Central memory CD8-positive, alpha-beta T cell (primary cell): ENCODE measurements around the gene FAM53B.
A peak's percentile ranks its signal among the peaks of the same experiment; 100 is the strongest.

Experiments used
- ATAC-seq: fragments of 150-1000 bp; cut with Tn5 transposase; replicated peaks from 2 replicates; pipeline ENCODE4 v1.10.0; 2022; ENCODE audit warnings: mild to moderate bottlenecking, moderate FRiP score, moderate number of reproducible peaks; ENCODE audit not compliant: poor library complexity, severe bottlenecking; ENCODE audit errors: extremely low read depth
- DNase-seq, 2 donors: peaks; one replicate each; pipeline ENCODE4 v3.0.0; 2021; ENCODE audit warnings: low spot score in 2 of 2
- H3K27ac Mint-ChIP-seq: one replicate; pipeline ENCODE4 v1.8.0; 2022; ENCODE audit warnings: low read depth, mild to moderate bottlenecking, moderate library complexity, mixed read lengths
- H3K27me3 Mint-ChIP-seq: one replicate; pipeline ENCODE4 v1.8.0; 2022; ENCODE audit warnings: mixed read lengths
- H3K36me3 Mint-ChIP-seq: one replicate; pipeline ENCODE4 v1.8.0; 2022; ENCODE audit warnings: mild to moderate bottlenecking, moderate library complexity, mixed read lengths; ENCODE audit not compliant: insufficient read depth
- H3K4me1 Mint-ChIP-seq: one replicate; pipeline ENCODE4 v1.8.0; 2022; ENCODE audit warnings: mixed read lengths
- H3K4me3 Mint-ChIP-seq: one replicate; pipeline ENCODE4 v1.8.0; 2022; ENCODE audit warnings: mild to moderate bottlenecking, moderate library complexity, mixed read lengths
- H3K9me3 Mint-ChIP-seq: one replicate; pipeline ENCODE4 v1.8.0; 2022; ENCODE audit warnings: mixed read lengths

Gene FAM53B

DNA sequence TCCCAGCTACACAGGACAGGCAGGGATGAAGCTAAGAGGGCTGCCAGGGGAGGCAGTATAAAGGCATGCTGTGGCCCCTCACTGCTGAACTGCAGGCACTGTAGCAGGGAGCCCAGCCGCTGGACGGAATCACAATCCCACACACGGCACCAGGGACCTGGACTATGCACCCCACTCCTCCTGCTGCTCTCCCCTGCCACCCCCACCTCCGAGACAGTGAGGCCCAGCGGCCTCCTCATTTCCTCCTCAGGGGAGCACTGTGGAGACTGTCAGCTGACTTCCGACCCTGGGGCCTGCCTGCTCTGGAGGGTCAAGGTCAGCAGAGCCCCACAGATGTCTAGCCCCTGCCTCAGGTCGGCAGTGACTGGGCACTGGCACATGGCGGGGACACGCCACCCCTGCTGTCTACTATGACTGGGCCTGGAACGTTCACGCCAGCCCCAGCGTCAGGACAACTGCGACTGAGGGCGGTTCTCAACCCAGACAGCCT, 92.7 kb downstream of the FAM53B start:
- H3K27ac Mint-ChIP-seq = peak overlapping the region; percentile 99
- peaks cover 97% of the 10 kb centered on the region for H3K4me1 Mint-ChIP-seq
- peak overlapping the region; percentile 73 for H3K4me3 Mint-ChIP-seq
- no peaks in the 10 kb centered on the region for H3K9me3 Mint-ChIP-seq
- DNase-seq (no peak), ATAC-seq (no peak)
- H3K27me3 Mint-ChIP-seq = no peaks in the 10 kb centered on the region
- peaks cover 42% of the 10 kb centered on the region for H3K36me3 Mint-ChIP-seq

DNA sequence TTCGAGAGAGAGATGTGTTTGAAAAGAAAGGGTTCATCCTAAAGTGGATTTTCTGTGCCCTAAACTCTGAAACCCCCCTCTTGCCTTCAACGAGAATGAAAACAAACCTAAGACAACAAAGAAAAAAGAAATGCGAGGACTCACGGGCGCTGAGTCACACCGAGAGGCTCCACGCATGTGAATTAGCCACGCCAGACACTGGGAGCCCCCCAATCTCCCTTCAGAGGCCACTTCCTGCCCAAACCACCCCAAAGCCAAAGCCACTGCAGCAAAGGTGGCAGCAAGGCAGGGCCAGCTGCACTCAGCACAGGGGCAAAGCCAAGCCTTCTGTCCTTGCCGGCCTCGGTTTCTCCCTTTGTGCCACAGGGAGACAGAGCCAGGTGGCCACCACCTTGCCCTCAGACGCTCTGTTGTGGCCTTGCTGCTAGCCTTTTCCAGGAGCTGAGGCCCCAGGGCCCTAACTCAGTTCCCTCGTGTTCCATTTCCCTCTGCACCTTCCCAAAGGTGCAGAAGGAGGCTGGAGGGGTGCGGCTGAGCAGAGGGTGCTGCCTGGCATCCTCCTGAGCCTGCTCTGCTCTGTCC, 93.3 kb downstream of the FAM53B start:
- peak overlapping the region; percentile 73 for H3K4me3 Mint-ChIP-seq
- H3K9me3 Mint-ChIP-seq = no peaks in the 10 kb centered on the region
- peaks cover 98% of the 10 kb centered on the region for H3K4me1 Mint-ChIP-seq
- H3K36me3 Mint-ChIP-seq = peaks cover 42% of the 10 kb centered on the region
- DNase-seq (peak; percentile 57 to 84), ATAC-seq (peak; percentile 72)
- peak overlapping the region; percentile 99 for H3K27ac Mint-ChIP-seq
- no peaks in the 10 kb centered on the region for H3K27me3 Mint-ChIP-seq

DNA sequence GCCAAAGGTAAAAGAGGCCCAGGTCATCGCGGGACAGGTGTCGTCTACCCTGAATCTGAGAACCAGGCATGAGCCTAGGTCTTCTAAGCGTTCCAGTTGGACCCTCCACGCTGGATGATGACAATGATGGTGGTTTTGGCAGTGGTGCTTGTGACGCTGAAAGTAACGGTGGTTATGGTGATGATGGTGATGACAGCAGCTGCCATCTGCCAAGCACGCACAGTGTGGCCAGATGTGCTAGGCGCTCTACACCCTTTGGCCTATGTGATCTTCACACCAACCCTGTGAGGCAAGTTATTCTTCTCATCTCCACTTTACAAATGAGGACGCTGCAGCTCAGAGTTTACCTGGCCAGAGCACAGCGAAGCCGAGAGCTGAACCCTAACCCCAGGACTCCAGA, 93.9 kb downstream of the FAM53B start:
- Mint-ChIP-seq H3K4me1 (peaks cover 98% of the 10 kb centered on the region), H3K4me3 (peak overlapping the region; percentile 73), H3K27me3 (no peaks in the 10 kb centered on the region), H3K27ac (peak overlapping the region; percentile 99), H3K36me3 (peaks cover 44% of the 10 kb centered on the region), H3K9me3 (no peaks in the 10 kb centered on the region)
- peak; percentile 68 for ATAC-seq
- peak; percentile 26 to 76 for DNase-seq

DNA sequence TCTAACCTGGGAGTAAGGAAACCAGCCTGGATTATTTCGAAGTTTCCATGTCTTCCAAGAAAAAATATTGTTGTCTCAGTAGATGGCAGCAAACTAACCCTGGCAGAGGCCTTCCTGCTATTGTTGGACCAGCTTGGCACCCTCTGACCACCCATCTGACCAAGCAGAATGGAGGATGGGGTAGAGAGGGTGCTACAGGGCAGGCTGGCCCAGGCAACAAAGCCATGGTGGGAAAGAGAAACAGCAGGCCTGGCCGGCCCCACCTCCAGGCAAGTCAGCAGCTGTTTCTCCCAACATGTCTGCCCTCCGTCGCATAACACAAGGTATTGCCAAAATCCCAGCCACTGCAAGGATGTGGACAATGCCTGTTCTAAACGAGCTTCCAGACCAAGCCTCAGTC, 95.0 kb downstream of the FAM53B start:
- no peak for ATAC-seq
- Mint-ChIP-seq H3K4me1 (peaks cover 98% of the 10 kb centered on the region), H3K4me3 (peak overlapping the region; percentile 73), H3K27me3 (no peaks in the 10 kb centered on the region), H3K9me3 (no peaks in the 10 kb centered on the region), H3K27ac (peak overlapping the region; percentile 99), H3K36me3 (peaks cover 44% of the 10 kb centered on the region)
- no peak for DNase-seq

DNA sequence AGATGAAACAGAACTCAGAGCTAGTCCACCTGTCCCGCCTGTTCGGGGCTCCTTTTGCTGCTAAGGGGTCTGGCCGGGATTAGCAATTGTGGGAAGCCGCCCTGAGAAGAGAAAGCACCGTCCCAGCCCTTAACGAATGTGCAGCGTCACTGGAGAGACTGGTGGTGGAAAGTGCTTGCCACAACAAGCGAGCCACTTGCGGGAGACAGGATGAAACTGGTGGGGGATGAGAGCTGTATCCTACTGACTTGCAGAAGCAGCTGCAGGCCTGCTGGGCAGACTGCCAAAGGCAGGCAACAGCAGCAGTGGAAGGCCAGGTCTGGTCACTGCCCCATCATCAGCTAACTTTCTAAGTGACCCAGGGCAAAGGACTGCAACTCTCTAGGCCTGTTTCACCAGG, 95.4 kb downstream of the FAM53B start:
- H3K4me3 Mint-ChIP-seq = peak overlapping the region; percentile 73
- ATAC-seq (peak; percentile 15), DNase-seq (peak; percentile 40 to 63)
- no peaks in the 10 kb centered on the region for H3K9me3 Mint-ChIP-seq
- peaks cover 100% of the 10 kb centered on the region for H3K4me1 Mint-ChIP-seq
- H3K36me3 Mint-ChIP-seq = peaks cover 40% of the 10 kb centered on the region
- H3K27ac Mint-ChIP-seq = peak overlapping the region; percentile 99
- H3K27me3 Mint-ChIP-seq = no peaks in the 10 kb centered on the region

DNA sequence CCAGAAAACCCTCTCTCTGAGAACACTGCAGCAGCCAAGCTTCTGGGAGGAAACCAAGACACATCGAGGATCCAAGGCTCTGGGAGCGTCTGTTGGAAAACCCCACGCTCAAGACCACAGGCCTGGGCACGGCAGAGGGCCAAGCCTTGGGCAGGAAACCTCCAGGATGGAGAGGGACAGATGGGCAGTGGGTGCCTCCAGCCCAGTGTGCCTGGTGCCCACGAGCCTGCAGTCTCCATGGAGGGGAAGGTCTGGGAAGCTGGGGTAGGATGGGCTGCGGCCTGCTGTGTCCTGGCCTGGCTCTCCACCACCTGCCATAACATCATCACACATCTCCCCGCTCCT, 96.1 kb downstream of the FAM53B start:
- H3K27me3 Mint-ChIP-seq = no peaks in the 10 kb centered on the region
- ATAC-seq = no peak
- no peaks in the 10 kb centered on the region for H3K9me3 Mint-ChIP-seq
- peaks cover 100% of the 10 kb centered on the region for H3K4me1 Mint-ChIP-seq
- DNase-seq = no peak
- peaks cover 41% of the 10 kb centered on the region for H3K36me3 Mint-ChIP-seq
- peak overlapping the region; percentile 73 for H3K4me3 Mint-ChIP-seq
- H3K27ac Mint-ChIP-seq = peak overlapping the region; percentile 99

DNA sequence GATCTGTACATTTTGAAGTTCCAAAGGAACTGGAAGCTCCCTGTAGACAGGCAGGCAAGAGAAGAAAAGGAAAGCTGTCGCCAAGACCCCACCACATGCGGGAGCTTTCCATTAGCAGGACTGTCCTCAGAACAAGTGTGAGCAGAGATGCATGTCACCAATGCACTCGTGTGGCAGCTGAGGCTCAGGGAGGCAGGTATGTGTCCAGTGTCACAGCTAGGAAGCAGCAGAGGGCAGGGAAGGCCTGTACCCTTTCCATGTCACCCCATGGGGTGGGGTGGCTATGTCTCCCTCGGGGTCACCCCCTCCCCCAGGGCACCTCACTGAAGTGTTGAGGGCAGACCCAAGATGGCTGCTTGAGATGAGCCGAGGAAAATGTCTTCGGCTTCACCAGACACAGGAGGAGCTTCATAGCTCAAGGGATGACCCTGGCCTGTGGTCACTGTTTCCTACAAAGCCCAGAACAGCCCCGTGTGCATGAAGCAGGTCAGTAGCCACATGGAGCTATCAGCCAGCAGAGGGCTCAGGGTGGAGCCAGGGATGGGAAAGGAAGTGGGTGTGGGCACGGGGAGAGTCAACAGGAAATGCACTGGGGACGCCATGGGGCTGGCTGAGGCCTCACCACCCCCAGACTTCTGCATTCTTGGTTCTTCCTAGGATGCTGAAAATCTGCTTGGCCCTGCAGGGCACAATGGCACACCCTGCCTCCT, 96.6 kb downstream of the FAM53B start:
- Mint-ChIP-seq H3K4me1 (peaks cover 100% of the 10 kb centered on the region), H3K27ac (peak overlapping the region; percentile 99), H3K9me3 (no peaks in the 10 kb centered on the region), H3K27me3 (no peaks in the 10 kb centered on the region), H3K36me3 (peaks cover 44% of the 10 kb centered on the region), H3K4me3 (peak overlapping the region; percentile 73)
- DNase-seq (peak; percentile 41 to 70), ATAC-seq (peak; percentile 34)

DNA sequence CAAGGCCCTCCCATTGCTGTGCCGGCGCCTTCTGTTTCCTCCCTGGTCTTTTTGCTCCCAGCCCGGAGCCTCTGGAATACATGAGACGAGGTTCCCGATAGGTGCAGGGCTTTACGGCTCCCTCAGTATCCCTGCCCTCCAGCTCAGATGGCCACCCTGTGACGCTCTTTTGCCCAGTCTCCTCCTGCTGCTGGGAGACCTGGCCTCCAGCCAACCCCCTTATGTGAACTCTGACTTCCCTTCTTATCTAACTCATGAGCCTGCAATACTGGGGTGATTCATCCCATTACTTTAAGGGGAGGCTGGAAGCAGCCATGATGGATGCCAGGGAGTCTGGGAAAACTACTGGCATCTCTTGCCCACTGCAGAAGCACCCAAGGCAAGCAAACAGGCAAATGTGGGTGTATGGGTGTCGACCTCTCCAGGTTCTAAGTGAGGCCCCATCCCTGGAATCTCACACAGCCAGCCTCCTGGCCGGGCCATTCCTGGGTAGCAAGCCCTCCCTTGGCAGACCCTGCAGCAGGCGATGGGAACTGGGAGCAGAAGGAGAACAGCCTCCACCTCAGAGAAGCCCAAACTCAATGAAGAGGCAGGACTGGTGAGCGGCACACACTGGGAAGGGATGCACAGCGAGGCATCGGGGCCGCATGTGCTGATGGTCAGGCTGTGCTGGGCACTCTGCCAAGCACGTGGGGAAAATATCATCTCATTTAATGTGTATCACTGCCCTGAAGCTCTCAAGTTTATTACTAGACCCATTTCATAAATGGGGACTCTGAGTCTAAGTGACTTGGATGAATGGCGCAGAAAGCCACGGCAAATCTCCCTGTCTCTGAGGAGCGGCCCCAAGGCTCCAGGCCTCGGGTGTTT, 97.5 kb downstream of the FAM53B start:
- H3K27ac Mint-ChIP-seq = peak overlapping the region; percentile 99
- H3K9me3 Mint-ChIP-seq = no peaks in the 10 kb centered on the region
- H3K36me3 Mint-ChIP-seq = peaks cover 43% of the 10 kb centered on the region
- H3K4me3 Mint-ChIP-seq = peak overlapping the region; percentile 73
- peaks cover 100% of the 10 kb centered on the region for H3K4me1 Mint-ChIP-seq
- H3K27me3 Mint-ChIP-seq = no peaks in the 10 kb centered on the region
- ATAC-seq (no peak), DNase-seq (no peak)

DNA sequence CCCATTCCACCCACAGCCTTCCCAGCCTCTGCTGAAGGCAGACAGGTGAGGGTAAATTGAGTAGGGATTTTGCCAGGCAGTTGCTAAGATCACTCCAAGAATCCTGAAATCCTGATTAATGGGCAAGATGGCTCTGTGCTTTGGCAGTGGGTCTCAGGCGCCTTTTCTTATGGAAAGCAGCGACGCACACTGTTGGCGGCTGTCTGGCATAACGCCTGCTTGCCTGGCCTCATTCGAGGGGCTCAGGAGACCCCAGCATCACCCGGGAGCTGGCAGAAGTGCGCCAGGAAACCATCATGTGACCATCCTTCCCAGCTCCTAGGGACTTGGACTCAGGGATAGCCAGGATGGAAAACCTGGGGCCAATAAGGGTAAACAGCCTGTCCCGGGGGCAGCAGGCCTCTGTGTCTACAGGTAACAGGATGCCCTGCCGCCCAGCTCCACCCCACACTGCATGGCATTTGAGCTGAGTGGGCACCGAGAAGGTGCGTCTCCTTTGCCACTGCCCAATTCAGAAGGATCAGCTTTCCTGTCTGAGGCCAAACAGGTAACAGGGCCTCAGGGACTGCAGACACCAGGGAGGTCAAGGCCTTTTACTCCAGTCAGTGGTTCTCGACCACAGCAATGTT, 98.6 kb downstream of the FAM53B start:
- H3K4me3 Mint-ChIP-seq = peak overlapping the region; percentile 73

DNA sequence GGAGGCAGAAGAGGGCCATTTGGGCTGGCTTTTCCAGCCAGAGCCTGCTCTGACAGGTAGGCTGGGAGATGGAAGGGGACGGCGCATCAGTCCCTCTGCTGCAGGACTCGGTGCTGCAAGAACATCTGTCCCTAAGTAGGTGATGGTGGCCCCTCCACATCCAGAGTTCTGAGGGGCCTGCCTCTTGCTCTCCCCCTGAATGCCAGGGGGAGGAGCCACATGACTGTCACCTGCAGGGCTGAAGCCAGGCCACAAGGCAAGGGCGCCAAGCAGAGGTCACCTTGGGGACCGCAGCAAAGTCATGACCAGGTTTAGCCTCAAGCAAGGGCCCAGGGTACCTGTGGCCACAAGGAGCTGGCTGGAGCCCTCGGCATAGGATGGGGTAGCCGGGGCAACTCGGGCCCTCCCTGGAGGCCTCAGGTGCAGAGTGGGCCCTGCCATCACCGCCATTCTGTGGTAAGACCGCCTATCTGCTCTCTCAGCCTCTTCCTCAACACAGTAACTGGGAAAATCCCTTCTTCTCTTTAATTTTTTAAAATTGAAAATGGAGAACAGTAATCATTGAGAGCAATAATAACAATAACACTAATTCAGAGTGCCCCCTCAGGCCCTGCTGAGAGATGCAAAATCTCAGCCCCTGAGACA, 99.3 kb downstream of the FAM53B start:
- no peaks in the 10 kb centered on the region for H3K9me3 Mint-ChIP-seq
- no peak for ATAC-seq
- no peaks in the 10 kb centered on the region for H3K27me3 Mint-ChIP-seq

More for the DNA sequence above, 98.6 kb downstream of the FAM53B start:
- H3K36me3 Mint-ChIP-seq = peaks cover 44% of the 10 kb centered on the region
- no peak for ATAC-seq
- no peak for DNase-seq
- H3K27ac Mint-ChIP-seq = peak overlapping the region; percentile 99
- no peaks in the 10 kb centered on the region for H3K9me3 Mint-ChIP-seq
- H3K27me3 Mint-ChIP-seq = no peaks in the 10 kb centered on the region
- H3K4me1 Mint-ChIP-seq = peaks cover 100% of the 10 kb centered on the region

DNA sequence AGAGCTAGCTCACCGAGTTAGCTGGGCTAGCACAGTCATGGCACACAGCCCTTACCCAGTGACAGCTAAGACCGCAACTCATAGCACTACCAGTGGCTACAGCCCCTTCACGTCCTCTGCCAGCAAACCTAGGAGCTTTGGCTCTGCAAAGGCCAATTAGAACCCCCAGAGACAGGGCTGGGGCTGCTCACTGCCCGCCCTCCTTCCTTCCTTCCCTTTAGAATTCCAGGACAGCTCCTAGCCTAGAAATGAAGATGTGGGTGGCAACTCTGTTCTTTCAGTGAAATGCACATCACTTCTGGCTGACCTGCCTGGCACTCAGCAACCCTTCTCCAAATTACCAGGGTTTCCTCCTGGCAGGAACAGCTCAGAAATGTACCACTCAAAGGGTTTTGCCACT, 99.9 kb downstream of the FAM53B start:
- Mint-ChIP-seq H3K27ac (peak overlapping the region; percentile 99), H3K36me3 (peaks cover 37% of the 10 kb centered on the region)

More for the DNA sequence above, 99.3 kb downstream of the FAM53B start:
- Mint-ChIP-seq H3K4me3 (no peak overlapping the region), H3K4me1 (peaks cover 100% of the 10 kb centered on the region), H3K36me3 (peaks cover 40% of the 10 kb centered on the region), H3K27ac (peak overlapping the region; percentile 99)
- no peak for DNase-seq

More for the DNA sequence above, 99.9 kb downstream of the FAM53B start:
- ATAC-seq (no peak), DNase-seq (no peak)
- Mint-ChIP-seq H3K4me1 (peaks cover 97% of the 10 kb centered on the region), H3K9me3 (no peaks in the 10 kb centered on the region), H3K4me3 (no peak overlapping the region), H3K27me3 (no peaks in the 10 kb centered on the region)
